ENCODE data around the gene HPX. TPM values are rescaled to one million over a fixed set of nuclear protein-coding genes. Genes with fewer than 3 reads are reported as not detected.
"Not testable (repeated sequence)": the region's sequence is repeated elsewhere in the genome, so short reads cannot be mapped to it uniquely, and the experiment has no call there.

The HPX gene
- total RNA-seq, 2 experiments from 2014 or later, result 0.16 to 5.2 TPM

DNA sequence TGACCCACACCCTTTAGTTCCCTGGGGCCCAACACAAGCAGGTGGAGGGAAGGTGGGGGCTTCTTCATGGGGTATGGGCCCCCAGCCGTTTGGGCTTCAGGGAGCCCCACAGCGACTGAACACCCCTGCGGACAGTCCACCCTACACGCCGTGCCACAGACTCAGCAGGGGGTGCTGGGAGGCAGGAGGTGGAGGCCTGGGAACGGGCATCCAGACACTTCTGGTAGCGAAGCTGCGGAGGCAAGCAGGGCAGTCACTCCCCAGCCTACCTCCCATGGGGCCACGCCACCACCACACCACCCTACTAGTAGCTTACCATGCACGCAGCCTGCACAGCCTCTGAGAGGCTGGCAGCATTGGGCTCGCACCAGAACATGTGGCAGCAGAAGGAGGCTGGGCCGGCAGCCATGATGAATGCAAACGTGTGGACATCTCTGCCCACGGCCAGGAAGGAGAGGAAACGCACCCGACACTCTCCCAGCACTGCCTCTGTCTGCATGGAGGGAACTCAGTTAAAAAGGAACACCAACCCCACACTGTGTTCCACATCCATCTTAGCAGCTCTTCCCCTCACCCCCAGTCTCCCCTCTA is 45.2 kb downstream of the HPX start:
- CTCF ChIA-PET (ENCODE audit: unreplicated experiment), result no interaction called here
- POLR2A ChIA-PET, result no interaction called here
- H2AFZ ChIP-seq (ENCODE audit: low read length), result no peak overlapping the region
- H3K27ac ChIP-seq (ENCODE audit: low read depth, low read length, poor library complexity, severe bottlenecking), result no peak overlapping the region
- peaks cover 8% of the 10 kb centered on the region for H3K4me1 ChIP-seq (ENCODE audit: insufficient read depth, low read length, poor library complexity, severe bottlenecking)
- H3K9me3 ChIP-seq (ENCODE audit: low read length), result no peaks in the 10 kb centered on the region
- DNase-seq (ENCODE audit: low spot score), result no peak
- no peak for TF ChIP-seq EZH2phosphoT487 (IDR thresholded peaks at IDR 0.05; ENCODE audit: borderline replicate concordance, low read depth, low read length)
- TF ChIP-seq, protein P1, sequence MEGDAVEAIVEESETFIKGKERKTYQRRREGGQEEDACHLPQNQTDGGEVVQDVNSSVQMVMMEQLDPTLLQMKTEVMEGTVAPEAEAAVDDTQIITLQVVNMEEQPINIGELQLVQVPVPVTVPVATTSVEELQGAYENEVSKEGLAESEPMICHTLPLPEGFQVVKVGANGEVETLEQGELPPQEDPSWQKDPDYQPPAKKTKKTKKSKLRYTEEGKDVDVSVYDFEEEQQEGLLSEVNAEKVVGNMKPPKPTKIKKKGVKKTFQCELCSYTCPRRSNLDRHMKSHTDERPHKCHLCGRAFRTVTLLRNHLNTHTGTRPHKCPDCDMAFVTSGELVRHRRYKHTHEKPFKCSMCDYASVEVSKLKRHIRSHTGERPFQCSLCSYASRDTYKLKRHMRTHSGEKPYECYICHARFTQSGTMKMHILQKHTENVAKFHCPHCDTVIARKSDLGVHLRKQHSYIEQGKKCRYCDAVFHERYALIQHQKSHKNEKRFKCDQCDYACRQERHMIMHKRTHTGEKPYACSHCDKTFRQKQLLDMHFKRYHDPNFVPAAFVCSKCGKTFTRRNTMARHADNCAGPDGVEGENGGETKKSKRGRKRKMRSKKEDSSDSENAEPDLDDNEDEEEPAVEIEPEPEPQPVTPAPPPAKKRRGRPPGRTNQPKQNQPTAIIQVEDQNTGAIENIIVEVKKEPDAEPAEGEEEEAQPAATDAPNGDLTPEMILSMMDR (conservative IDR thresholded peaks at IDR 0.05; ENCODE audit: low read length), result no peak
- H3K4me2 ChIP-seq (ENCODE audit: low read length), result no peak overlapping the region
- H3K79me2 ChIP-seq (ENCODE audit: insufficient read depth, low read depth, low read length), result no peaks in the 10 kb centered on the region
- no peaks in the 10 kb centered on the region for H3K9me2 ChIP-seq (ENCODE audit: insufficient read depth, low read length)
- peaks cover 7% of the 10 kb centered on the region for H3K36me3 ChIP-seq (ENCODE audit: insufficient read depth, low read length)
- no peak overlapping the region for H3K4me3 ChIP-seq (ENCODE audit: low read depth, low read length, poor library complexity, severe bottlenecking)
- no peaks in the 10 kb centered on the region for H4K20me1 ChIP-seq (ENCODE audit: insufficient read depth, low read length)
- intact Hi-C loops (cut with micrococcal nuclease; ENCODE audit: unreplicated experiment), result loop anchor here (10.0 kb wide), 1 partner anchor 1119 kb away; the partner anchor contains the start of gene PPFIBP2
- BruUV-seq (replicated peaks), result no TSS peak

DNA sequence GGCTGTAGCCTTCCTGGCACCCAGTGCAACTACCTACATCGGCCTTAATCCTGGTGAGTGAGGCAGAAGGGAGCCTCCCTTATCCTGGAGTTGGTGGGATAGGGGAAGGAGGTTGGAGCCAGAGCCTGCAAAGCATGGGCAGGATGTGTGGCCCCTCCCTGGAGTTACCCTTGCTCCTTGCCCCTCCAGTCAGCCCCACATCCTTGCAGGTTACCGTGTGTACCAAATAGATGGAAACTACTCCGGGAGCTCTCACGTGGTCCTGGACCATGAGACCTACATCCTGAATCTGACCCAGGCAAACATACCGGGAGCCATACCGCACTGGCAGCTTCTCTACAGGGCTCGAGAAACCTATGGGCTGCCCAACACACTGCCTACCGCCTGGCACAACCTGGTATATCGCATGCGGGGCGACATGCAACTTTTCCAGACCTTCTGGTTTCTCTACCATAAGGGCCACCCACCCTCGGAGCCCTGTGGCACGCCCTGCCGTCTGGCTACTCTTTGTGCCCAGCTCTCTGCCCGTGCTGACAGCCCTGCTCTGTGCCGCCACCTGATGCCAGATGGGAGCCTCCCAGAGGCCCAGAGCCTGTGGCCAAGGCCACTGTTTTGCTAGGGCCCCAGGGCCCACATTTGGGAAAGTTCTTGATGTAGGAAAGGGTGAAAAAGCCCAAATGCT is 46.7 kb downstream of the HPX start:
- Histone ChIP-seq H2AFZ (ENCODE audit: low read length) (no peak overlapping the region), H3K4me3 (ENCODE audit: low read depth, low read length, poor library complexity, severe bottlenecking) (no peak overlapping the region), H3K36me3 (ENCODE audit: insufficient read depth, low read length) (no peaks in the 10 kb centered on the region; the same call in 1 of the 2 replicates), H3K79me2 (ENCODE audit: insufficient read depth, low read depth, low read length) (no peaks in the 10 kb centered on the region), H3K27ac (ENCODE audit: low read depth, low read length, poor library complexity, severe bottlenecking) (no peak overlapping the region), H3K9me3 (ENCODE audit: low read length) (no peaks in the 10 kb centered on the region), H4K20me1 (ENCODE audit: insufficient read depth, low read length) (no peaks in the 10 kb centered on the region), H3K9me2 (ENCODE audit: insufficient read depth, low read length) (no peaks in the 10 kb centered on the region), H3K4me1 (ENCODE audit: insufficient read depth, low read length, poor library complexity, severe bottlenecking) (peaks cover 14% of the 10 kb centered on the region), H3K4me2 (ENCODE audit: low read length) (no peak overlapping the region)
- ChIA-PET POLR2A (interaction anchor here (0.6 to 2.0 kb wide), 4 partner anchors 8 to 159 kb away, joined by 3 to 9 read pairs (median 3); no protein-coding TSS in a partner anchor), CTCF (ENCODE audit: unreplicated experiment) (no interaction called here)
- no peak for DNase-seq (ENCODE audit: low spot score)
- intact Hi-C loops (cut with micrococcal nuclease; ENCODE audit: unreplicated experiment), result loop anchor here (10.0 kb wide), 1 partner anchor 1121 kb away; the partner anchor contains the start of gene PPFIBP2
- TF ChIP-seq, protein P1 (conservative IDR thresholded peaks at IDR 0.05; ENCODE audit: low read length), result no peak
- TF ChIP-seq EZH2phosphoT487 (IDR thresholded peaks at IDR 0.05; ENCODE audit: borderline replicate concordance, low read depth, low read length), result no peak
- BruUV-seq (replicated peaks), result no TSS peak

- H3K79me2 ChIP-seq (ENCODE audit: insufficient read depth, low read depth, low read length); H3K36me3 ChIP-seq (ENCODE audit: insufficient read depth, low read length); H4K20me1 ChIP-seq (ENCODE audit: insufficient read depth, low read length); H3K9me3 ChIP-seq (ENCODE audit: low read length); H3K4me2 ChIP-seq (ENCODE audit: low read length); DNase-seq (ENCODE audit: low spot score); H2AFZ ChIP-seq (ENCODE audit: low read length); BruUV-seq (replicated peaks); H3K27ac ChIP-seq (ENCODE audit: low read depth, low read length, poor library complexity, severe bottlenecking); CTCF ChIA-PET (ENCODE audit: unreplicated experiment); H3K4me3 ChIP-seq (ENCODE audit: low read depth, low read length, poor library complexity, severe bottlenecking); H3K9me2 ChIP-seq (ENCODE audit: insufficient read depth, low read length): not testable (repeated sequence)
- intact Hi-C loops (cut with micrococcal nuclease; ENCODE audit: unreplicated experiment), result loop anchor here (10.0 kb wide), 1 partner anchor 1123 kb away; the partner anchor contains the start of gene PPFIBP2
- peaks cover 24% of the 10 kb centered on the region for H3K4me1 ChIP-seq (ENCODE audit: insufficient read depth, low read length, poor library complexity, severe bottlenecking)
- POLR2A ChIA-PET, result interaction anchor here (0.7 to 2.0 kb wide), 7 partner anchors 9 to 93 kb away, joined by 3 to 9 read pairs (median 3); no protein-coding TSS in a partner anchor
Observed at GRCh38 chr11:6392251-6392650, 48.5 kb downstream of the HPX start.

All from OCI-LY7 (cell line).